Esophagus mucosa (tissue), 1 donor: ENCODE measurements around the gene PCDHGA2. TPM values are rescaled to one million over a fixed set of nuclear protein-coding genes. Genes with fewer than 3 reads are reported as not detected.

Experiments used
- ATAC-seq: fragments of 200-7000 bp; cut with Tn5 transposase; one replicate; pipeline ENCODE4 v1.9.1; 2020
- total RNA-seq: library from RNA; stranded (reverse); gene quantifications from one replicate; pipeline ENCODE4 v1.2.4, GENCODE V29; 2023
- donor health status: DM: yes; HTN: yes; CAD: no.

Gene PCDHGA2
- total RNA-seq, 1 donor from 2014 or later, result 0.68 TPM

- ATAC-seq, result no peak
These were observed 44.8 kb downstream of the PCDHGA2 start for GRCh38 chr5:141383345-141383744.

- no peak for ATAC-seq
These were observed 46.1 kb downstream of the PCDHGA2 start for GRCh38 chr5:141384471-141385267.

- peak; percentile 47 for ATAC-seq
These were observed 49.2 kb downstream of the PCDHGA2 start, which contains the start of gene PCDHGB4 for GRCh38 chr5:141387557-141388311. Gene PCDHGB4, plus strand, starts transcription at chr5:141387698. Its CDS starts 187 bp downstream, at chr5:141387885.

- no peak for ATAC-seq
These were observed 50.1 kb downstream of the PCDHGA2 start for GRCh38 chr5:141388661-141389060.

- no peak for ATAC-seq
These were observed 50.8 kb downstream of the PCDHGA2 start for GRCh38 chr5:141389153-141390042.

GRCh38 chr5:141392429-141393198 lies 54.1 kb downstream of the PCDHGA2 start, which contains the start of gene PCDHGA8:
Gene PCDHGA8, plus strand, starts transcription at chr5:141392633. Its CDS starts 181 bp downstream, at chr5:141392814.
- ATAC-seq, result no peak

Other genes with a start within 250 kb of the PCDHGA2 start
- 2.2 TPM for gene PCDHB2, start 244.1 kb upstream of the PCDHGA2 start, total RNA-seq
- 0.52 TPM for gene PCDHB3, start 238.3 kb upstream of the PCDHGA2 start, total RNA-seq
- 0.52 TPM for gene PCDHB4, start 216.9 kb upstream of the PCDHGA2 start, total RNA-seq
- gene PCDHB5, start 203.6 kb upstream of the PCDHGA2 start, total RNA-seq, result 0.40 TPM
- 0.16 TPM for gene PCDHB6, start 188.7 kb upstream of the PCDHGA2 start, total RNA-seq
- gene PCDHB7, start 166.1 kb upstream of the PCDHGA2 start, total RNA-seq, result 0.20 TPM
- 0.40 TPM for gene PCDHB8, start 161.0 kb upstream of the PCDHGA2 start, total RNA-seq
- gene PCDHB16, start 156.4 kb upstream of the PCDHGA2 start, total RNA-seq, result 0.48 TPM
- 0.48 TPM for gene PCDHB9, start 151.6 kb upstream of the PCDHGA2 start, total RNA-seq
- 0.80 TPM for gene PCDHB10, start 146.4 kb upstream of the PCDHGA2 start, total RNA-seq
- 0.44 TPM for gene PCDHB11, start 139.1 kb upstream of the PCDHGA2 start, total RNA-seq
- 0.72 TPM for gene PCDHB12, start 130.0 kb upstream of the PCDHGA2 start, total RNA-seq
- gene PCDHB13, start 124.8 kb upstream of the PCDHGA2 start, total RNA-seq, result 3.4 TPM
- gene PCDHB14, start 115.4 kb upstream of the PCDHGA2 start, total RNA-seq, result 2.0 TPM
- 0.44 TPM for gene PCDHB15, start 93.4 kb upstream of the PCDHGA2 start, total RNA-seq
- gene SLC25A2, start 34.7 kb upstream of the PCDHGA2 start, total RNA-seq, result 0.24 TPM
- gene TAF7, start 18.0 kb upstream of the PCDHGA2 start, total RNA-seq, result 35.1 TPM
- 0.40 TPM for gene PCDHGA1, start 8.2 kb upstream of the PCDHGA2 start, total RNA-seq
- gene PCDHGA3, start 5.1 kb downstream of the PCDHGA2 start, total RNA-seq, result 0.76 TPM
- 0.92 TPM for gene PCDHGB1, start 11.3 kb downstream of the PCDHGA2 start, total RNA-seq
- gene PCDHGA4, start 16.3 kb downstream of the PCDHGA2 start, total RNA-seq, result 0.48 TPM
- 1.2 TPM for gene PCDHGB2, start 21.2 kb downstream of the PCDHGA2 start, total RNA-seq
- gene PCDHGA5, start 25.4 kb downstream of the PCDHGA2 start, total RNA-seq, result 0.72 TPM
- gene PCDHGB3, start 31.5 kb downstream of the PCDHGA2 start, total RNA-seq, result 0.76 TPM
- gene PCDHGA6, start 35.1 kb downstream of the PCDHGA2 start, total RNA-seq, result 1.2 TPM
- 1.6 TPM for gene PCDHGA7, start 44.0 kb downstream of the PCDHGA2 start, total RNA-seq
- gene PCDHGB4, start 48.9 kb downstream of the PCDHGA2 start, total RNA-seq, result 2.8 TPM
- 0.64 TPM for gene PCDHGA8, start 53.9 kb downstream of the PCDHGA2 start, total RNA-seq
- gene PCDHGB5, start 59.2 kb downstream of the PCDHGA2 start, total RNA-seq, result 5.8 TPM
- 3.1 TPM for gene PCDHGA9, start 64.0 kb downstream of the PCDHGA2 start, total RNA-seq
- gene PCDHGB6, start 69.3 kb downstream of the PCDHGA2 start, total RNA-seq, result 3.0 TPM
- gene PCDHGA10, start 74.2 kb downstream of the PCDHGA2 start, total RNA-seq, result 5.3 TPM
- 3.3 TPM for gene PCDHGB7, start 78.9 kb downstream of the PCDHGA2 start, total RNA-seq
- gene PCDHGA11, start 82.3 kb downstream of the PCDHGA2 start, total RNA-seq, result 1.9 TPM
- 1.5 TPM for gene PCDHGA12, start 91.7 kb downstream of the PCDHGA2 start, total RNA-seq
- gene PCDHGC3, start 137.2 kb downstream of the PCDHGA2 start, total RNA-seq, result 38.8 TPM
- 1.1 TPM for gene PCDHGC4, start 146.3 kb downstream of the PCDHGA2 start, total RNA-seq
- 1.0 TPM for gene PCDHGC5, start 150.3 kb downstream of the PCDHGA2 start, total RNA-seq